Measurements from ENCODE around the gene RTP5. TPM values are rescaled to one million over a fixed set of nuclear protein-coding genes. Genes with fewer than 3 reads are reported as not detected.

The RTP5 gene
- total and polyA plus RNA-seq, 2 of the 8 experiments (the other 6 are each of a cell fraction or from before 2014, with no cell fraction given): not detected

DNA sequence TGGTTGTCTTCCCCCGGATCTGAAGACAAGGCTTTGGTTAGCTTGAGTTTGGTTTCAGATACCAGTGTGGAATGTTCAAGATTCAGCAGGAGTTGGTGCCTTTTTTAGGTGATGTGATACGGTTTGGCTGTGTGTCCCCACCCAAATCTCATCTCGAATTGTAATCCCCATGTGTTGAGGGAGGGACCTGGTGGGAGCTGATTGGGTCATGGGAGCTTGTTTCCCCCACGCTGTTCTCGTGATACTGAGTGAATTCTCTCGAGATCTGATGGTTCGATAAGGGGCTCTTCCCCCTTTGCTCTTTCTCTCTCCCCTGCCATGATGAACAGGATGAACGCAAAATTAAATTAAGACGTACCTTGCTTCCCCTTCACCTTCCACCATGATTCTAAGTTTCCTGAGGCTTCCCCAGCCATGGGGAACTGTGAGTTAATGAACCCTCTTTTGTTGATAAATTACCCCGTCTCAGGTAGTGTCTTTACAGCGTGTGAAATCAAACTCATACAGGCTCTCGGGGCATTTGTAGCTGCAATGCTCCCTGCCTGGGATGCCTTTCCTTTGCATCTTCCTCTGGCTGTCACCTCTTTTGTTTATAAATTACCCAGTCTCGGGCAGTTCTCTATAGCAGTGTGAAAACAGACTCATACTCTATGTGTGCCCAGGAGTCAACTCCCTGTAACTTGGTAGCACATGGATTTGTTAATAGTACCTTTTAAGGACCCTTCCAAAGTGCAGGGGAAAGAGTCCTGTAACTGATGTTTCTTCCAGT is 32.1 kb upstream of the RTP5 start:
- Histone ChIP-seq H3K4me2 (ENCODE audit: insufficient read depth in 1 of 2, low read depth in 2 of 2, low read length in 2 of 2) (no peak overlapping the region), H2BK5ac (ENCODE audit: low read depth, low read length) (no peak overlapping the region), H3K23me2 (ENCODE audit: low read depth, low read length) (no peaks in the 10 kb centered on the region), H3K79me1 (ENCODE audit: low read depth, low read length) (no peaks in the 10 kb centered on the region), H4K5ac (ENCODE audit: insufficient read length, low read depth, low read length) (no peak overlapping the region), H3K18ac (ENCODE audit: extremely low read depth, low read length) (no peak overlapping the region), H3K23ac (ENCODE audit: insufficient read length) (no peak overlapping the region), H2BK15ac (ENCODE audit: low read length) (no peak overlapping the region), H2BK12ac (ENCODE audit: low read depth, low read length) (no peak overlapping the region), H3K27me3 (replicated peaks in 1 of 4; ENCODE audit: control insufficient read depth in 3 of 4, extremely low read depth in 1 of 4, insufficient read depth in 3 of 4, low read length in 3 of 4) (no peaks in the 10 kb centered on the region), H3K27ac (ENCODE audit: low read depth, low read length) (no peak overlapping the region), H2AK5ac (ENCODE audit: low read depth, low read length) (no peak overlapping the region), H4K91ac (replicated peaks; ENCODE audit: insufficient read length, low read length) (no peak overlapping the region), H3K79me2 (ENCODE audit: control insufficient read depth in 1 of 2, insufficient read depth in 2 of 2, low read length in 2 of 2) (no peaks in the 10 kb centered on the region), H3K14ac (ENCODE audit: insufficient read length) (no peak overlapping the region), H2AFZ (ENCODE audit: low read length) (no peak overlapping the region), H2BK120ac (replicated peaks; ENCODE audit: low read depth, low read length) (no peak overlapping the region), H4K20me1 (replicated peaks in 1 of 2; ENCODE audit: control insufficient read depth in 1 of 2, insufficient read depth in 2 of 2, low read length in 2 of 2) (no peaks in the 10 kb centered on the region), H3K36me3 (ENCODE audit: control insufficient read depth in 2 of 4, insufficient read depth in 4 of 4, low read length in 3 of 4) (no peaks in the 10 kb centered on the region), H3K9ac (replicated peaks in 1 of 4; ENCODE audit: extremely low read depth in 1 of 4, low read depth in 3 of 4, low read length in 3 of 4) (no peak overlapping the region), H2BK20ac (ENCODE audit: low read length) (no peak overlapping the region), H3K9me3 (ENCODE audit: insufficient read depth in 2 of 2, low read depth in 1 of 2, low read length in 1 of 2) (no peaks in the 10 kb centered on the region), H4K8ac (ENCODE audit: extremely low read depth, insufficient read depth, low read length) (no peak overlapping the region), H3K4ac (replicated peaks; ENCODE audit: insufficient read length, low read depth, low read length) (no peak overlapping the region), H3K4me3 (ENCODE audit: extremely low read depth in 1 of 4, insufficient read depth in 2 of 4, low read depth in 3 of 4, low read length in 4 of 4) (no peak overlapping the region), H3K4me1 (replicated peaks in 1 of 4; ENCODE audit: control insufficient read depth in 3 of 4, insufficient read depth in 4 of 4, low read length in 3 of 4) (no peaks in the 10 kb centered on the region; a peak in 1 of 7 replicates), H3K56ac (replicated peaks; ENCODE audit: insufficient read length, low read depth, low read length) (no peak overlapping the region)
- no peak for FAIRE-seq
- CTCF ChIA-PET (ENCODE audit: partially characterized antibody): interaction anchor here (0.8 to 2.4 kb wide), 6 partner anchors 11 to 137 kb away, joined by 4 to 9 read pairs (median 4); no protein-coding TSS in a partner anchor
- no peak for DNase-seq (ENCODE audit: low read depth in 1 of 2, low spot score in 2 of 2)
- WGBS, 2 experiments (ENCODE audit: extremely low coverage in 1 of 2, insufficient coverage in 1 of 2, insufficient read length in 1 of 2, insufficient replicate concordance in 2 of 2, low coverage in 1 of 2, low lambda C conversion rate in 2 of 2, missing lambda C conversion rate in 1 of 2): 81% methylated on average over 13 of the region's 13 CpGs; no CpG with 5 or more reads in 1 of the 2 experiments
- POLR2A ChIA-PET (ENCODE audit: partially characterized antibody): interaction anchor here (0.8 kb wide), 1 partner anchor 135 kb away, joined by 4 read pairs; the partner anchor contains the start of gene ING5
- no peak for TF ChIP-seq CBX5 (IDR thresholded peaks at IDR 0.05; ENCODE audit: low read depth, low read length)
- TF ChIP-seq NANOG (IDR thresholded peaks at IDR 0.05; ENCODE audit: insufficient read depth, low read depth, low read length, poor library complexity, severe bottlenecking): no peak
- TF ChIP-seq SP1 (IDR thresholded peaks at IDR 0.05; ENCODE audit: low read depth, low read length): no peak
- no peak for TF ChIP-seq CTBP2 (IDR thresholded peaks at IDR 0.05; ENCODE audit: borderline replicate concordance, insufficient read depth, insufficient read length, low read length)
- TF ChIP-seq POU5F1 (IDR thresholded peaks at IDR 0.05; ENCODE audit: low read depth, low read length): no peak
- TF ChIP-seq, protein P1, sequence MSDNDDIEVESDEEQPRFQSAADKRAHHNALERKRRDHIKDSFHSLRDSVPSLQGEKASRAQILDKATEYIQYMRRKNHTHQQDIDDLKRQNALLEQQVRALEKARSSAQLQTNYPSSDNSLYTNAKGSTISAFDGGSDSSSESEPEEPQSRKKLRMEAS (IDR thresholded peaks at IDR 0.05): no peak
- TF ChIP-seq SRF (IDR thresholded peaks at IDR 0.05; ENCODE audit: low read depth, low read length): no peak
- TF ChIP-seq SP4 (IDR thresholded peaks at IDR 0.05; ENCODE audit: low read length): no peak
- no peak for TF ChIP-seq SIRT6 (IDR thresholded peaks at IDR 0.05; ENCODE audit: low read length)
- TF ChIP-seq JUN (IDR thresholded peaks at IDR 0.05; ENCODE audit: low read depth, low read length): no peak
- TF ChIP-seq ZNF274 (IDR thresholded peaks at IDR 0.05; ENCODE audit: borderline replicate concordance, extremely low read depth, low read length): no peak
- TF ChIP-seq GTF2F1 (IDR thresholded peaks at IDR 0.05; ENCODE audit: borderline replicate concordance, low read depth, low read length): no peak
- no peak for TF ChIP-seq GABPA (IDR thresholded peaks at IDR 0.05; ENCODE audit: borderline replicate concordance, insufficient read depth, low read length)
